HS-5 (cell line): ENCODE results near the gene PRSS36.
"Not testable (repeated sequence)": the region's sequence is repeated elsewhere in the genome, so short reads cannot be mapped to it uniquely, and the experiment has no call there.

ENCODE experiments used
- DNase-seq: peaks from one replicate; pipeline ENCODE4 v3.0.0-alpha.2; 2012; ENCODE audit warnings: low read depth

Gene PRSS36

DNA sequence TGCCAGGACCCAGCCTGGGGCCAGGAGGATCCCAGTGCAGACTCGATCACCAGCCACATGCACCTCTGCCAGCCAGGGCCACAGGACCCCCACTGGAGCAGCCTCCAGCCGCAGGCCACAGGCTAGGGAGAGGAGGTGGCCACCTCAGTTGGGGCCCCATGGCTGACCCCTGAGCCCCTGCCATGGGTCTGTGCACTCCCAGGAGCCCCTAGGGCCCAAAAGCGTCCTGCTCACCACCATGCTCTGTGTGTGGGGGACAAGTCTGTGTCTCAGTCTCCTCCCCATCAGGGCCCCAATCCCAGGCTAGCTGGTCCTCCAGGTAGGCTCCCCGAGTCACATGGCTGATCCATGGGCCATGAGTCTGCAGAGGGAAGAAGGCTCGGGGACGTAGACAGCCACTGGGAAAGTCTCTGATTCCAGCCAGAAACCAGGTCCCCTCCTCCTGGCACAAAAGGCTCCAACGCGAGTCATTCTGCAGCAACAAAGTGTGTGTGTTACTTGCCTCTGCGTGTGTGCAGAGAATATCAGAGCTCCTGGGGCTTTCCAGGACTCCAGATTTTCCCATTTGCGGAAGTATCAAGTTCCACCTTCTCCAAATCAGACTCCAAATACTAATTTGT is 8.3 kb downstream of the PRSS36 start:
- no peak for DNase-seq

DNA sequence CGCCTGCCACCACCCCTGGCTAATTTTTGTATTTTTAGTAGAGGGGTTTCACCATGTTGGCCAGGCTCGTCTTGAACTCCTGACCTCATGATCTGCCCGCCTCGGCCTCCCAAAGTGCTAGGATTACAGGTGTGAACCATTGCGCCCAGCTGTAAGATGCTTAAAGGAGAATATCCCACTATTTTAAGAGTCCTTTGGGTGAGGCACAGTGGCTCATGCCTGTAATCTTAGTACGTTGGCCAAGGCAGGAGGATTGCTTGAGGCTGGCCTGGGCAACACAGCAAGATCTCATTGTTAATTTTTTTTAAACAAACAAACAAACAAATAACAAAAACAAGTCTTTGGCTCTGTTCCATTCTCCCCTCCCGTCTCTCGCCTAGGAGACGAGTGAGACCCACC is 8.8 kb downstream of the PRSS36 start:
- not testable (repeated sequence) for DNase-seq

DNA sequence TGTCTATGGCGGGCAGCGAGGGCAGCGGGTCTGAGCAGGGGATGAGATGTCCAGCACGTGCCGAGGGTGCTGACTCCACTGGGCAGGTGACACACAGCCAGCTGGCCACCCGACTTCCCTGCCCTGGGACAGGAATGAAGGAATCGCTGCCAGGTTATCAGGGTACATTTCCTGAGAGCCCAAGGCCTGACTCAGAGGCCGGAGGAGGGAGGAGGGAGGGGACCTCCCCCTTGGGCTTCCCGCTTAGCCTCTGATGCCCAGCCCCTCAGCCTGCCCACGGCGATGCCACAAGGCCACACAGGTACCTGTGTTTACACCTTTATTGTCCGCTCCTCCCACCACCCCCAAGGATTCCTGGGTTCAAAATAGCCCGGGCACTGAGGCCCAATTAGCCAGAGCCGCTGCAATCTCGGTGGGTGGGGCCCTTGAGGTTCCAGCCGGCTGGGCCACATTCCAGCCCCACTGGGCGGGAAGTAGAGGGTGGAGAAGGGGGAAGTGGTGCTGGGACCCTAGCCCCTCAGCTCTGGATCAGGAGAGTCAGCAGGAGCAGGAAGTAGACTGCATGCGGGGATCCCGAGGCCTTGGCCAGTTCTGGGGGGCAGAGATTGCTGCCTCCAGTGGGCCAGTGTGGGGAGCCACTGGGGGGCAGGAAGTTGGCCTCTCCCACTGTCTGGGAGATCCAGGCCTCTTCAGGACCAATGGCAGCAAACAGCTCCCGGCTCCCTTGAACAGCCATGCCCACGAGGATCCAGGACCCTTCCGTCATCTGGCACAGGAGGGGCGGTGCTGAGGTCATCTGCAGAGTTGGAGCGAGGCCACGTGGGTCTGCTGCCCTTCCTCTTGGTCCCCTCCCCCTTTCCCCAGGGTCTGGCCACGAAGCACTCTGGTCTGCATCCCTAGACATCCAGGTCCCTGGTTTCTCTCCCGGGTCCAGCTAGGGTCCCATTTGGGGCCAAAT is 11.0 kb downstream of the PRSS36 start:
- DNase-seq = peak; percentile 78

DNA sequence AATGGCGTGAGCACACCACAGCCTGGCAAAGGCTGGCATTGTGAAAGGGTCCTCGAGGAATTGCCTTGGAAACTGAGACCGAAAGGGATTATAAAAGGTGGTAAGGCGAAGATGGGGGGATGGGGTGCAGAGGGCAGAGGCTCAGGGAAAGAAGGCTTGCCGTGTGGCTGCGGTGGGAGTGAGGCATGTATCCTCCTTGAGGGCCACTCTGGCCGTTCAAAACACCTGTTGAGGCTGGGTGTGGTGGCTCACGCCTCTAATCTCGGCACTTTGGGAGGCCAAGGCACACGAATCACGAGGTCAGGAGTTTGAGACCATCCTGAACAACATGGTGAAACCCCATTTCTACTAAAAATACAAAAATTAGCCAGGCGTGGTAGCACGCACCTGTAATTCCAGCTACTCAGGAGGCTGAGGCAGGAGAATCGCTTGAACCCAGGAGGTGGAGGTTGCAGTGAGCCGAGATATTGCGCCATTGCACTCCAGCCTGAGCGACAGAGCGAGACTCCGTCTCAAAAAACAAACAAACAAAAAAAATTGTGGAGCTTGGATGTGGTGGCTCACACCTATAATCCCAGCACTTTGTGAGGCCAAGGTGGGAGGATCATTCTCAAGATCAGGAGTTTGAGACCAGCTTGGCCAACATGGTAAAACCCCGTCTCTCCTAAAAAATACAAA is 12.9 kb downstream of the PRSS36 start:
- DNase-seq = not testable (repeated sequence)

DNA sequence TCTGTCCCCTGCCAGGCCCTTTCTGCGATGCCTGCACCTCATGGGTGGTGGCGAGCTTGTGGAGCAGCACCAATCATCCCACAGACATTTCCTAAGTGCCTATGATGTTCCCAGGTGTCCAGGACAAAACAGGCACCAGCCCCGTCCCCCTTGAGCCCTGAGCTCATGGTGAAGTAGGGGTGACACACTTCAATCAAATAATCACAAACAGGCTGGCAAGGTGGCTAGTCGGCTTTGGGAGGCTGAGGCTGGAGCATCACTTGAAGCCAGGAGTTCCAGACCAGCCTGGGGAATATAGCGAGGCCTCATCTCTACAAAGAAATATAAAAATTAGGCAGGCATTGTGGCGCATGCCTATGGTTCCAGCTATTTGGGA is 13.6 kb downstream of the PRSS36 start:
- DNase-seq = no peak

DNA sequence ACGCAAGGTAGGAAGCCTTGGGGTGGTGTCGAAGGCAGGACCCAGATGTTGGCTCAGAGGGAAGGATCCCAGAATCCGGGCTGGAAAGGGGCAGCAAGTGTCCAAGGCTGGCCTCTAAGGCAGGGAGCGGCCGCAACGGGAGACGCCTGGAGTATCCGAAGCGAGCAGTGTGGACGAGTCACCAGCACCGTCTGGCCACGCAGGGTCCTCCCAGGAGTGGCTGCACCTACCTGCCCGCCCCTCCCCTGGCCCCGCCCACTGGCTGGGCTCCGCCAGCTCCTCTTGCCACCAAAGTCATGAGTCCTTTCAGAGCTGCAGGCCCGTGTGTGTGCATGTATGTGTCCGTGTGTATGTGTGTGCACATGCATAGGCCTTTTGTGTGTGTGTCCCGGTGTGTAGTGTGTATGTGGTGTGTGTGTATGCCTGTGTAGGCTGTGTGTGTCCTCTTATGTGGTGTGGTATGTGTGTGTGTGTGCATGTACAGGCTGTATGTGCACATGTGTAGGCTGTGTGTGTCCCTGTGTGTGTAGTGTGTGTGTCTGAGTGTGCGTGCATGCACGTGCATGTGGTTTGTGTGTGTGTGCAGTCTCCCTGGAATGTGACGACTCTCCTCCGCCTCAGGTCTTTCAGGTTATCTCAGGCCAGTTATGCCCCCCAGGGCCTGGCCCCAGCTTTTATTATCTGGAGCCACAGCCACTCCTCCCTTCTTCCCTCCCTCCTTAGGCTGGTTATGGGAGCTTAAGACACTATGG is 14.2 kb downstream of the PRSS36 start, which contains the start of gene PRSS8:
PRSS8 (minus strand) TSS at position 193 of the 752 bp plus-strand sequence. CDS start 229 bp downstream, outside the sequence.
- no peak for DNase-seq

DNA sequence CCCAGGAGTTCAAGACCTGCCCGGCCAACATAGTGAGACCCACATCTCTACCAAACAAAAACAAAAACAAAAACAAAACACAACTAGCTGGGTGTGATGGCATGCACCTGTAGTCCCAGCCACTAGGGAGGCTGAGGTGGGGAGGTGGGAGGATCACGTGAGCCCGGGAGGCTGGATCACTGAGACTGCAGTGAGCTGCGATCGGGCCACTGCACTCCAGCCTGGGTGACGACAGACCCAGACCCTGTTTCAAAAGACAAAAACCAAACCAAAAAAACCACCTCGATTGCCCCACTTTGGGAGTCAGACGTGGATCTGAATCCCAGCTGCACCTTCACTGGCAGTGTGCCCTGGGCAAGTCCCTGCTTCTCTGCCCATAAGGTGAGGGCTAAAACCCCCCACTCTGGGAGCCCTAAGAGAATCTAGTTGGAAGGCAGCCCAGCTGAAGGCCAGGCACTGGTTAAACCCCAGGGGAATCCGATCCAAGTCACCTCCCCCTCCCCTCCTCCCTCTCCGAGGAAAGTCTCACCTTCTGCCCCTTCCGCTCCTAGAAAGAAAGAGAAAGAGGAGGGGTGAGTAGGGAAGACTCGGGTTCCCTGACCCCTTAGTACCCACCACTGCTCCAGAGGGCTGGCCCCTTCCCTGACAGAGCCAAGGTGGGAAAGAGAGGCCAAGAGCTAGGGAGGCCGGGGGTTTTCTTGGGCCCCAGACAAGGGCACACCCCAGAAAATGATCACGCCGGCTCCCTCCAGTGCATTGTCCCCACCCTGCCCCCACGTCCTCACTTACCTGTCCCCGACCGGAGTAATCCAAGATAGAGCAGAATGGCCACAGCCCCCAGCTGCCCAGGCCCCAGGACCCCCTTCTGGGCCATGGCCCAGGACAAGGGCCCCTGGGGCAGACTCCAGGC is 15.0 kb downstream of the PRSS36 start:
- DNase-seq = no peak

DNA sequence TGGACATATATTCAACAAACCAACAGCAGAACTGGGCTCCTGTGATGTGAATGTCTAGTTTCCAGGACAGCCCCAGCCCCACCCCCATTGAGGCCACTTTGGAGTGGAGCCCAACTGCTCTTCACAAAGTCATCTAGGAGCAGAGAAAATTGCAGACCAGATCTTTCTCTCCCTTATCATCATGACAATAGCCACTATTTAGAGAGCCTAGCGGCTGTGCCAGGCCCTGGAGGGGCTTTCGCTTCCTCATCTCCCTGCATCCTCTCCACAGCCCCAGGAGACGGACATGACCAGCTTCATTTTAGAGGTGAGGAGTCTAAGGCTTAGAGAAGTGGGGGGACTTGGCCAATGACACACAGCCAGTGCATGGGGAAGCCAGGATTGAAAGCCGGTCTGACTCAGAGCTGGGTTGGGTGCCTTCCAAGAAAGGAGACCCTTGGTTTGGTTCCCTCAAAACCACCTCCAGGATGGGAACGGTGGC is 15.7 kb downstream of the PRSS36 start:
- no peak for DNase-seq

DNA sequence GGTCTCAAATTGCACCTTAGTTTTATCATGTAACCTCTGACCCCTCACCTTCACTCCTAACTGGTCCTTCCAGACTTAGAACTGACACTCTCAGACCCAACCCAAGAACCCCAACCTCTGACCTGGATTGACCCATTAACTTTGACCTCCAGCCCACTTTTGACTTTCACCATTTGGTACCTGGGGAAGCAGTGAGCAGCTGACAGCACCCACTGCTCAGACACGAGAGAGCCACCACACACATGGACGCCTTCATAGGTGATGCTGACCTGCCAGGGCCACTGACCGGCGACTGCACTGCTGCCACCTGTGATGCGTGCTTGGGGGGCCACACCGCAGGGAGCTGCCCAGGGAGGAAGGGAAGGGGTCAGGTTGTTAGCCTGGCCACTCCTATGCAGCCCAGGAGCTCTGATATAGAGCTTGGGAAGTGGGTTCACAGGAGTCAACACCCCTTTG is 16.8 kb downstream of the PRSS36 start:
- no peak for DNase-seq

DNA sequence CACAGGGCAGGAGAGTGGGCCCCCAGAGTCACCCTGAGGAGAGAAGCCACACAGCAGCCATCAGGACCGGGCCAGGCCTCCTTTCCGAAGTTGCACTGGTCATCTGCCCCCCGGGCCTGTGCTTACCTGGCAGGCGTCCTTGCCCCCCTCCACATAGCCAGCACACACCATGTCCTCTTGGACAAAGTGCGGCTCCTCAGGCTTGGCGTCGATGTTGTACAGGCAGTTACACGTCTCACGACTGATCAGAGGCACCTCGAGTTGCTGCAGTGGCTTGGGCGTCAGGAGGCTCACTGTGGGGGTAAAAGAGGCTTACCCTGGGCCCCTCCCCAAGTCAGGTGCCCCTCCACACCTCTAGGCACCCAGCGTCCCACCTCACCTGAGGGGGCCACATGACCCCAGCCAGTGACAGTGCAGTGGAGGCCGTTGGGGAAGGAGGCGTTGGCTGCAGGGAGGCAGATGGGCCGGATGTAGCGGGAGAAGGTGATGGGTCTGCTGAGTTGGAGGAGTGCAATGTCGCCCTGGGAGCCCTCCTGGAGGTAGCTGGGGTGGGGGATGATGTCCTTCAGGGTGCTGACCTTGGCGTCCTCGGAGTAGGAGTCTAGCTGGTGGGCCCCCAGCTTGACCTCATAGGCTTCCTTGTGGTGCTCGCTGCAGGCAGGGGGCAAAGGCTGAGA is 17.4 kb downstream of the PRSS36 start:
- no peak for DNase-seq

DNA sequence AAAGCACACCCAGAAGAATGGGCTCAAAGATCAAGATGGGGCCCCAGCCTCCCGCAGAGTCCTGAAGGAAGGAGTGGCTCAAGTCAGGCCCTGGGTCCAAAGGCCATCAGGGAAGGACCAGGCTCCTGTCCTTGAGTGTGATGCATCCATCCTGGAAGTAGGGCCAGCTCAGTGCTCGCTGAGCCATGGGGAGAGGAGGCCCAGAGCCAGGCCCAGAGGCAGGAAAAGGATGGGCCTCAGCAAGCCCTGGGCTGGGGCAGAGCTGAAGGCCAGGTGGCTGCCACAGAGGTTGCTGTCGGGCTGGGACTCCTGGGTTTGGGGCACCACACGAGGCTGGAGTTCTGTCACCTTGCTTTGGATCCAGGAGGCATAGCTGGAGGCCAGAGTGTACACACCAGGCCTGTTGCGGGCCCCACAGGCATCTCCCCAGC is 18.0 kb downstream of the PRSS36 start:
- no peak for DNase-seq

DNA sequence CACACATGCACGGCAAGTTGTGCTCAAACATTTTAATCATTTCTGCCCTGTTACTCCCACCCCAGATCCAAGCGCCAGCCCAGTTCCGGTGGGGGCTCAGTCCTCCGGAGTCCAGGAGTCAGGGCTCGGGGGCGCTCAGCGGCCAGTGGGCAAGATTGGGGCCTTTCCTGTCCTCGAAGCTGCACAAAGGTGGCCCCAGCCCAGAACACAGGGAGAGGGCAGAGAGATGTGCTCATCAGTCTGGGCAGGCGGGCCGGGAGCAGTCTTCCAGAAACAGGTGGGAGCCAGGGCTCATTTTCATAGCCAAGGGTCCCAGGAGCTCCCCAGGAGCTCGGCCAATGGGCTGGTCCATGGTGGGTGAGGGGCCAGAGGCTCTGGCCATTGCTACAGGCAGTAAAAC is 18.4 kb downstream of the PRSS36 start:
- DNase-seq = no peak

DNA sequence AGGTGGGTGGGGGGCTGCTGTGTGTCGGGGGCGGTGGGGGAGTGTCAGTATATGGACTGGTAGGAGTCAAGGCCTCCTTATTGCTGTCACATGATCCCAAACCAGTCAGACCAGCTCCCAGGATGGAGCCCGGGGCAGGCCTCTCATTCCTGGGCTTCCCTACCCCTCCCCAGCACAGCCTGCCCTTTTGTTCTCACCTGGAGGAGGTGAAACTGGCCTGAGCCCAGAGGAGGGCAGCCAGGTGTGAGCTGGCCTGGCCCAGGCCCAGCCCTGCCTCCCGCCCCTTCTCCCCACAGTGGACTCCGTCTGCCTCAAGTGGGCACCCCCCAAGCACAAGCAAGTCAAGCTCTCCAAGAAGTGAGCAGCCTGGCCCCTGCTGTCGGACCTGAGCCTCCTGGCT is 19.0 kb downstream of the PRSS36 start:
- no peak for DNase-seq

DNA sequence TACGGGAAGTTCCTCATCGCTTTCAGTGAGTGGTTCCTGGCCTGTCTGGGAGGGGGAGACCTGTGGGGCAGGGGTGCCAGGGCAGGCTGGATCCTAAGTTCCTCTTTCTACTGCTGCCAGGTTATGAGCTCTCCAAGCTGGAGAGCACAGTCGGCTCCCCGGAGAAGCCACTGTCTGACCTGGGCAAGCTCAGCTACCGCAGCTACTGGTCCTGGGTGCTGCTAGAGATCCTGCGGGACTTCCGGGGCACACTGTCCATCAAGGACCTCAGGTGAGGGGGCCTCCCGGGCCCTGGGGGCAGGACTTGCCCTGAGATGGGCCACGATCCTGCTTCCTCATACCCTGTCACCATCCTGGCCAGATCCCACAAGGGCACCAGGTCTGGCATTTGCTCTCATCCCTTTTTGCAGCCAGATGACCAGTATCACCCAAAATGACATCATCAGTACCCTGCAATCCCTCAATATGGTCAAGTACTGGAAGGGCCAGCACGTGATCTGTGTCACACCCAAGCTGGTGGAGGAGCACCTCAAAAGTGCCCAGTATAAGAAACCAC is 19.5 kb downstream of the PRSS36 start:
- no peak for DNase-seq

DNA sequence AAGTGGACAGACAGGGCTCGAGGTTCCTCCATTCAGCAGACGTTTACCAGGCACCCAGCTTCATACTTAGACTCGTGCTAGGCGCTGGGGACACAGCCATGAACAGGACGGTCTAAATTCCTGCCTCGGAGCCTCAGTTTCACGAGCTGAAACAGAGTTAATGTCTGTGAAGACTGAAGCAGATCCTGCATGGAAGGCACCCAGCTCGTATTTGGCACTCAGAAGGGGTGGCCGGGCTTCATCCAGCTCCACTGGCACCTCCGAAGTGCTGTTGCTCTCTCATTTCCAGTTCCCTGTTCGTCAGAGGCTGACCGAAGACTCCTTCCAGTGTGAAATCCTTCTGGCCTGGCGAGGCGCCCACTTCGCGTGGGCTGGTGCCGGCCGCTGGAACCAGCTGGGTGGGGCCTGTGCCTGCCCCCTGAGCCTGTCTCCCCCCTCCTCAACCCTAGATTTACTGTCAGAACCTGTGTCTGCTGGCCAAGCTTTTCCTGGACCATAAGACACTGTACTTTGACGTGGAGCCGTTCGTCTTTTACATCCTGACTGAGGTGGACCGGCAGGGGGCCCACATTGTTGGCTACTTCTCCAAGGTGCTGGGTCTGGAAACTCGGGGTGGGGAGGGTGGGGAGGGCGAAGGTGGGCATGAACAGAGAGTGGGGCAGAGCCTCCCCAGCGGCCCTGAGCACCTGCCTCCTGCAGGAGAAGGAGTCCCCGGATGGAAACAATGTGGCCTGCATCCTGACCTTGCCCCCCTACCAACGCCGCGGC is 20.1 kb downstream of the PRSS36 start:
- DNase-seq = no peak

DNA sequence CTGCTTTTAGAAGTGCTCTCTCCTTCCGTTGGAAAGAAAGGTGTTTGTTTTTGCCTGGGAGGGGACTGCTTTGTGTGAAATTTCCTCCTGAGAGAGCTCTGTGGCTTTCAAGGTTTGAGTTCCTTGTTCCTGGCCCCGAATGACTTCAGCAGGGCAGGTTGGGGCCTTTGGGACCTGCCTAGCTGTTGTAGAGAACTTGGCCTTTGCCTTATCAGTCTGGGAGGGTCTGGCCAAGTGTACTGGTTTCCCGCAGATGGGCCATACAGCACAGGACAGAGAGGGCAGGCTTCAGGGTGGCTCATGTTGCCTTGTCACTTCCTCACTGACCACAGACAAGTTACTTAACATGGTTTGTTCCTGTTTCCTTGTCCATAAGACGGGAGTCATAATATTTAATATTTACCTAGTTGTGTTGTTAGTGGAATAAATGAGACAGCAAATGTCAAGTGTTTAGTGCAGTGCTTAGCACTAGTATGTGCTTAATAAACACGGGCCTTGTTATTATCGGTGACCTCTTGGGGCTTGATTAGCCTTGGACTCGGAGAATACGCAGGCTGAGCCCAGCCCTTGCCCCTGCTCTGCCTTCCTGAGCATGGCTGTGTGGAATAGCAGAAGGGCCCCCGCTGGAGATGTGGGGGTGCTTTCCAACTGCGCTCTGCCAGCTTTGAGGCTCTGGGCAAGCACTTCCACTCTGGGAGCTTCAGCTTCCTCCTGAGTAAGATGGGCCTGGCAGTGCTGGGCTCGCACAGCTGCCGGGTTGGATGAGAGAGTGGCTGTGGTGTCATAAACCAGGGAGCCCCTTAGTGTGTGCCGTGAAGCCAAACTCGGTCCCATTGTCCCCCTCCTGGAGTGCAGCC is 20.9 kb downstream of the PRSS36 start:
- DNase-seq = no peak

DNA sequence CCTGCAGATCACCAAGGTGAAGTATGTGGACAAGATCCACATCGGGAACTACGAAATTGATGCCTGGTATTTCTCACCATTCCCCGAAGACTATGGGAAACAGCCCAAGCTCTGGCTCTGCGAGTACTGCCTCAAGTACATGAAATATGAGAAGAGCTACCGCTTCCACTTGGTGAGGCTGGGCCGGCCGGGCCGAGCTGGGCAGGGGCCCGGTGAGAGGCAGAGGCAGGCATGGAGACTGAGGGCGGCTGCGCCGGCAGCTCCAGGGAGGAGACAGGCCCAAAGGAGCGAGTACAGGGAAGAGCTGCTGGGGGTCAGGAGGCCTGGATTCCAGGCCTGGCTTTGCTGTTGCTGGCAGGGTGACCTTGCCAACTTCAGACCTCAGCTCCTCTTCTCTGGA is 22.7 kb downstream of the PRSS36 start:
- no peak for DNase-seq

DNA sequence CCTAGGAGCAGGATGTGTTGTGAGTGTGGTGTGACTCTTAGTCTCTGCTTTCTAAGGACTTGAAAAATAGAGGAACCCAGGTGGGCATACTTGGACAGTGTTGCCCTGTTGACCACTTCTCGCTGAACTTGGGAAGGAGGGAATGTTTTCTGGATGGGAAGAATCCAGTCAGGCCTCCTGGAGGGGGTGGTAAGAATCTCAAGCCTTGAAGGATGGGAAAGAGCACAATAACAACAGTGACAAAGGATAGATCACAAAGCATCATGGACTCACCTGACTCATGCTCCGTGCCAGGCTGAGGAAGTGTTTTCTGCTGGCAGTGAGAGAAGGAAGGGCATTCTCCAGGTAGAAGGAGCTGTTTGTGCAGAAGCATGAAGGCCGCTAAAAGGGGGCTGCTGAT is 24.0 kb downstream of the PRSS36 start:
- DNase-seq = no peak
